Adrenal gland (tissue), 19 donors: ENCODE data around the gene FMN1. TPM values are rescaled to one million over a fixed set of nuclear protein-coding genes. Genes with fewer than 3 reads are reported as not detected.

Experiments
- DNase-seq, 7 donors: peaks; one replicate each; pipeline ENCODE4 v3.0.0-alpha.2; 2019 to 2020
- H3K27ac ChIP-seq, 5 donors: fragments of 200-600 bp; sonication (generic) in 4 of 5; 1 replicate in 3 of 5; 2 replicates in 2 of 5; pipeline versions ENCODE4 v1.5.1 to v1.8.0; 2016 to 2020; ENCODE audit warnings: mild to moderate bottlenecking in 1 of 5
- H3K27me3 ChIP-seq: fragments of 200-600 bp; 2 replicates; pipeline ENCODE4 v1.8.0; 2021
- H3K36me3 ChIP-seq, 2 donors: fragments of 200-600 bp; replicated peaks in 1 of 2; 1 replicate in 1 of 2; 2 replicates in 1 of 2; pipeline versions ENCODE4 v1.5.1 to v1.8.0; 2018 to 2022
- H3K4me1 ChIP-seq, 2 donors: fragments of 200-600 bp; replicated peaks in 1 of 2; 1 replicate in 1 of 2; 2 replicates in 1 of 2; pipeline versions ENCODE4 v1.5.1 to v1.8.0; 2018 to 2021
- H3K4me3 ChIP-seq, 4 donors: fragments of 200-600 bp; sonication (generic) in 3 of 4; one replicate each; pipeline ENCODE4 v1.5.1; 2016 to 2018
- H3K9me3 ChIP-seq, 3 donors: fragments of 200-600 bp; sonication (generic) in 1 of 3; replicated peaks in 1 of 3; 1 replicate in 2 of 3; 2 replicates in 1 of 3; pipeline versions ENCODE4 v1.5.1 to v1.8.0; 2016 to 2021
- POLR2A ChIP-seq, 2 donors: fragments of 450-650 bp; IDR thresholded peaks; one replicate each; pipeline ENCODE4 v1.6.1; 2017; ENCODE audit warnings: antibody characterized with exemption in 2 of 2, mild to moderate bottlenecking in 2 of 2, moderate library complexity in 1 of 2
- WGBS, 4 donors: extraction: QIAGEN DNeasy Blood & Tissue Kit in 2 of 4; methylation state at CpG; one replicate each; pipeline versions ENCODE4 v1.1.5 to v1.1.7; 2013 to 2017; 5-methylcytosine and 5-hydroxymethylcytosine counted together
- intact Hi-C, 2 donors: fragments of 100-400 bp; cut with DNase I; formaldehyde crosslinking; loops; one replicate each; pipeline versions ENCODE4 v1.14.1 to v1.15.0; 2022 to 2023
- long read RNA-seq, 10 donors: library from polyadenylated mRNA in 3 of 10; unstranded in 2 of 10; stranded (forward) in 1 of 10; transcript quantifications; one replicate each; pipeline ENCODE4 v2.0.0 and lab custom pipeline, GENCODE V29; 2021 to 2026
- polyA plus RNA-seq, 3 donors: library from polyadenylated mRNA; stranded (reverse); fragments of 200-250 nt in 2 of 3; fragments of 350-450 nt in 1 of 3; fragmentation: Illumina TruSeq in 1 of 3; extraction: RNeasy Lipid Tissue Mini Kit (QIAGEN cat#74804) in 1 of 3; gene quantifications; one replicate each; pipeline ENCODE4 v1.2.3, GENCODE V29; 2013 to 2014
- total RNA-seq, 9 donors: library from RNA; depleted of rRNA in 4 of 9; stranded (reverse); fragments of >200 nt in 4 of 9; fragments of 120-200 nt in 1 of 9; fragmentation: NEBNext Ultra II Directional in 1 of 9; extraction: Animal tissue kit (Norgen Biotek cat#: 25700) in 1 of 9; gene quantifications; one replicate each; pipeline versions ENCODE4 v1.1.0 to v1.2.4, GENCODE V29; 2013 to 2023
- TF ChIP-seq, protein P1 (sequence below), 6 experiments: fragments of 450-650 bp in 4 of 6; fragments of 200-600 bp in 2 of 6; sonication (generic) in 1 of 6; IDR thresholded peaks; 1 replicate in 5 of 6; 2 replicates in 1 of 6; pipeline versions ENCODE4 v1.5.1 to v1.8.0; 2016 to 2021; ENCODE audit warnings: antibody characterized with exemption in 6 of 6, mild to moderate bottlenecking in 2 of 6, moderate library complexity in 1 of 6
- donor health status: healthy with polysubstance abuse.
- donor health status: Bipolar disorder and iron deficiency.
- donor health status: DM: yes; HTN: yes; CAD: no.
- donor health status: DM: no; HTN: no; CAD: no.
- donor health status: DM: no; HTN: no; CAD: no.
- donor health status: DM: yes; HTN: yes; CAD: no.

FMN1 gene
- total RNA-seq (10 to 100 TPM in 7 of 9 donors, 1 to 10 TPM in 2; 2.4 to 29.2 (median 11.6) TPM), polyA plus RNA-seq (1 to 10 TPM in 2 of 3 donors, under 1 TPM in 1; 0.37 to 6.0 (median 2.3) TPM)
- long read RNA-seq, donor 1 = 0 reads
- long read RNA-seq, donor 2 = 0 reads
- long read RNA-seq, donor 3 = 0 reads
- long read RNA-seq, donor 4, partial matches to known transcripts = 0 of 1 reads
- long read RNA-seq, donor 4, other reads (novel, unspliced or antisense) = 1 of 1 reads
- long read RNA-seq, donor 5 = 0 reads
- long read RNA-seq, donor 6, partial matches to known transcripts = 1 of 1 reads
- long read RNA-seq, donor 6, other reads (novel, unspliced or antisense) = 0 of 1 reads
- long read RNA-seq, donor 7 = 0 reads
- long read RNA-seq, donor 8 = 0 reads
- long read RNA-seq, donor 9 = 0 reads
- long read RNA-seq, donor 10 = 0 reads

DNA sequence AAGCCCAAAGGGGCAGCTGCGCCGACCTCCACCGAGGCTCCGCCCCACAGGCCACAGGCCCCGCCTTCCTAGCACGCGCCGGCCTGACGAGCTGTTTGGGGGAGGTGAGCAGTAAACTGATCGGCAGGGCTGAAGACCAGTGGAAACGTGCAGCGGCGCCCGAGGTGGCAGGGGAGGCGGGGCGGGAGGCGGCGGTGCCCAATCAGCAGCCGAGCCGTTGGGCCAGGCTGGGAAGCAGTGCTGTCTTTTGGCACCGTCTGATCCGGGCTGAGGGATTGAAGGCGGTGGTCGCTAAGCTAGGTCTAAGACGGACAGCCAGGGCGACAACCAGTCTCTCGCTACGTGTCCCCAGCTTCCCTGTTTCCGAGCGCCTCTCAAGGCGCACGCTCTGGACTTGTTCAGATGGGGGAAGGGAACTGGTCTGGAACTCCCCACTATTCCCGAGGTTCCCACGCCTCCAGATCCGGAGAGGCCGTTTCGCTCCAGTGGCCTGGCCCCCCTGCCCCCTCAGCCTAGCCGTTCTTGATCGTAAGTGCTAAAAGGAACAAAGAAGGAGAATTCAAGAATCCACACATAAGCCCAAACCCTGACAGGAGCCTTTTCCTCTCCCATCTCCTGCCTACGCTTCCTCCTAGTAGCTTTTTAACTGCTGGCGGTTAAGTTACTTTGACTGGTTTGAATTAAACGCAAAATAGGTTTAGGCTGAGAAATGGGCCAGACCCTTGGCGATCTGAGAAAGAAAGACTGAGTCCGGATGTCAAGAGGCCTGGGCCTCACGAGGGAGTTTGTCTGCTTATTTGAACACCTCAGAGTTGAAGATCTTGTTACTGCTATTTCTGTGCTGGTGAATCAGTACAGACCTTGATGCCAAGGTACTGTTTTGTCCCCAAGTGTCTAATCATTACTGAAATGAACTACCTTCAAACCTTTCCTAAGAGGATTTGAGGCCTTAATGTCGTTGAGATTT is at the start of gene FMN1:
TSS of gene FMN1 (minus strand) at position 11 of the 967 bp plus-strand sequence. CDS start 39,800 bp downstream, outside the sequence.
- Histone ChIP-seq H3K4me3 (peak within 1 kb of the TSS in 1 of 4 donors; percentile 48), H3K27ac (peak within 1 kb of the TSS in 2 of 5 donors; percentile 10 to 57), H3K27me3 (peaks cover 3% of the 10 kb centered on the region), H3K4me1 (no peaks in the 10 kb centered on the region), H3K36me3 (no peaks in the 10 kb centered on the region), H3K9me3 (no peaks in the 10 kb centered on the region)
- intact Hi-C loops = no loop called here
- TF ChIP-seq, protein P1, sequence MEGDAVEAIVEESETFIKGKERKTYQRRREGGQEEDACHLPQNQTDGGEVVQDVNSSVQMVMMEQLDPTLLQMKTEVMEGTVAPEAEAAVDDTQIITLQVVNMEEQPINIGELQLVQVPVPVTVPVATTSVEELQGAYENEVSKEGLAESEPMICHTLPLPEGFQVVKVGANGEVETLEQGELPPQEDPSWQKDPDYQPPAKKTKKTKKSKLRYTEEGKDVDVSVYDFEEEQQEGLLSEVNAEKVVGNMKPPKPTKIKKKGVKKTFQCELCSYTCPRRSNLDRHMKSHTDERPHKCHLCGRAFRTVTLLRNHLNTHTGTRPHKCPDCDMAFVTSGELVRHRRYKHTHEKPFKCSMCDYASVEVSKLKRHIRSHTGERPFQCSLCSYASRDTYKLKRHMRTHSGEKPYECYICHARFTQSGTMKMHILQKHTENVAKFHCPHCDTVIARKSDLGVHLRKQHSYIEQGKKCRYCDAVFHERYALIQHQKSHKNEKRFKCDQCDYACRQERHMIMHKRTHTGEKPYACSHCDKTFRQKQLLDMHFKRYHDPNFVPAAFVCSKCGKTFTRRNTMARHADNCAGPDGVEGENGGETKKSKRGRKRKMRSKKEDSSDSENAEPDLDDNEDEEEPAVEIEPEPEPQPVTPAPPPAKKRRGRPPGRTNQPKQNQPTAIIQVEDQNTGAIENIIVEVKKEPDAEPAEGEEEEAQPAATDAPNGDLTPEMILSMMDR (IDR thresholded peaks at IDR 0.05) = no peak
- TF ChIP-seq POLR2A (IDR thresholded peaks at IDR 0.05) = no peak
- DNase-seq = peak; percentile 88 to 96 (median 92)
- 8 to 17% (median 13%) methylated on average over 30 to 46 of the region's 46 CpGs for WGBS, 4 donors

- intact Hi-C loops = no loop called here
- no peaks in the 10 kb centered on the region for H3K4me1 ChIP-seq
- H3K27ac ChIP-seq = no peak overlapping the region
- no peaks in the 10 kb centered on the region for H3K9me3 ChIP-seq
- no peak for DNase-seq
- 31 to 63% (median 47%) methylated on average over 1 of the region's 1 CpG for WGBS, 4 donors
- no peak for TF ChIP-seq POLR2A (IDR thresholded peaks at IDR 0.05)
- TF ChIP-seq, protein P1 (IDR thresholded peaks at IDR 0.05) = no peak
- no peaks in the 10 kb centered on the region for H3K36me3 ChIP-seq
- no peak overlapping the region for H3K4me3 ChIP-seq
- H3K27me3 ChIP-seq = no peaks in the 10 kb centered on the region
These were observed 49.4 kb upstream of the FMN1 start for GRCh38 chr15:33243869-33244268.

DNA sequence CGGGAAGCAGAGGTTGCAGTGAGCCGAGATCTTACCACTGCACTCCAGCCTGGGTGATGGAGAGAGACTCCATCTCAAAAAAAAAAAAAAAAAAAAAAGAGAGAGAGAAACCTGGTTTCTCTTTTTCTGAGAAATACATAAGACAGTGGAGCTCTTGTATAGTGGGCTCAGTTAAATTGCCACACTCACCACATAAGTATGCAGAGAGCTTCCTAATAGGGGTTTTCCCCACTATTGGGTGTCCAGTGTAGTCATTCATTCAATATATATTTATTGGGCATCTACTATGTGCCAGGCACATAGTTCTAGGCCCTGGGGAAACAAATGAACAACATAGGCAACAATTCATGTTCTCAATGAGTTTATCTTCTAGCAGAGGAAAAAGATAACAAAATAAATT is 48.9 kb upstream of the FMN1 start:
- Histone ChIP-seq H3K27ac (no peak overlapping the region), H3K4me3 (no peak overlapping the region), H3K36me3 (no peaks in the 10 kb centered on the region), H3K9me3 (no peaks in the 10 kb centered on the region), H3K4me1 (no peaks in the 10 kb centered on the region), H3K27me3 (no peaks in the 10 kb centered on the region)
- TF ChIP-seq, protein P1 (IDR thresholded peaks at IDR 0.05) = no peak
- no peak for TF ChIP-seq POLR2A (IDR thresholded peaks at IDR 0.05)
- no peak for DNase-seq
- 83 to 95% (median 93%) methylated on average over 2 of the region's 2 CpGs for WGBS, 4 donors
- intact Hi-C loops = no loop called here

DNA sequence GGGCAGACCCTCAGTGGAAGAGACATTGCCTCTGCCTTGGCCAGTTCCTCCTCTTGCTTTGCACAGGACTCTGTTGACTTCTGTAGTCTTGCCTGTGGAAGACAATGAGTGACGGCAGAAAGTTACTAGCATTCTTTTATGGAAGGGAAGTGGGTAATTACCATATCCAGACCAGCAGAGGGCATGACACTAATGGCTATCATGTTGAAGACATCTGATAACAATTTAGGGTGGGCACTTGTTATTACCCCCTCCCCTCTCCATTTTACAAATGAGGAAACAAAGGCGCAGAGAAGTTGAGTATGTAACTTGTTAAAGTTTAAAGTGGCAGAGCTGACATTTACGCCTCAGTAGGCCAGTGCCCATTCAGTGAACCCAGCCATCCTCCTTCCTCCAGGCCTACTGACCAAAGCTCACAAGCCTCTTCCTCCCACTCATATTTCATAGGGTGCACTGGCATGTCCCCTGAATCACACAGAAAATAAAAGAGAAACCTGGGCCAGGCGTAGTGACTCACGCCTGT is 48.2 kb upstream of the FMN1 start:
- DNase-seq = no peak
- WGBS, 4 donors = 76 to 83% (median 82%) methylated on average over 5 of the region's 5 CpGs
- H3K36me3 ChIP-seq = no peaks in the 10 kb centered on the region
- no peak for TF ChIP-seq POLR2A (IDR thresholded peaks at IDR 0.05)
- TF ChIP-seq, protein P1 (IDR thresholded peaks at IDR 0.05) = peak in 3 of 6 experiments; percentile 18 to 31 (median 22)
- H3K4me3 ChIP-seq = no peak overlapping the region
- H3K27me3 ChIP-seq = no peaks in the 10 kb centered on the region
- H3K4me1 ChIP-seq = no peaks in the 10 kb centered on the region
- no peaks in the 10 kb centered on the region for H3K9me3 ChIP-seq
- H3K27ac ChIP-seq = no peak overlapping the region
- intact Hi-C loops = no loop called here
